Measurements from ENCODE around the gene LOXL1.

DNA sequence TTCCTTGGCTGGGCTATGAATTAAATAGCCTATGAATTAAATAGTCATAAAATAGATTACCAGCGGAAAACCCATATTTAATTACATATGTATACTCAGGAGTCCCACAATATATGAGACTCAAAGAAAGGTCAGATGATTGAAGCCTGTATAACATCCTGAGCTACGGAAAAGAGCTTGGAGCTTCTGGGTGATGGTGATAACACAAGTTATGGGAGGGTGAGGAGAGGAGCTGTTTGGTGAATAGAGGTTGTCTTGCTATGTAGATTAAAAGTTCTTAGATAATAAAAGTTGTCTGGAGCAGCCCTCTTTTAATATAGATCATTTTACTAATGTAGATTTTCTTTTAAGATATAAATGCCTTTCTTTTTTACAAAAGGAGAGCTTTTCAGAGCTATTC lies 70.0 kb downstream of the LOXL1 start:
- TF ChIP-seq, protein P1, sequence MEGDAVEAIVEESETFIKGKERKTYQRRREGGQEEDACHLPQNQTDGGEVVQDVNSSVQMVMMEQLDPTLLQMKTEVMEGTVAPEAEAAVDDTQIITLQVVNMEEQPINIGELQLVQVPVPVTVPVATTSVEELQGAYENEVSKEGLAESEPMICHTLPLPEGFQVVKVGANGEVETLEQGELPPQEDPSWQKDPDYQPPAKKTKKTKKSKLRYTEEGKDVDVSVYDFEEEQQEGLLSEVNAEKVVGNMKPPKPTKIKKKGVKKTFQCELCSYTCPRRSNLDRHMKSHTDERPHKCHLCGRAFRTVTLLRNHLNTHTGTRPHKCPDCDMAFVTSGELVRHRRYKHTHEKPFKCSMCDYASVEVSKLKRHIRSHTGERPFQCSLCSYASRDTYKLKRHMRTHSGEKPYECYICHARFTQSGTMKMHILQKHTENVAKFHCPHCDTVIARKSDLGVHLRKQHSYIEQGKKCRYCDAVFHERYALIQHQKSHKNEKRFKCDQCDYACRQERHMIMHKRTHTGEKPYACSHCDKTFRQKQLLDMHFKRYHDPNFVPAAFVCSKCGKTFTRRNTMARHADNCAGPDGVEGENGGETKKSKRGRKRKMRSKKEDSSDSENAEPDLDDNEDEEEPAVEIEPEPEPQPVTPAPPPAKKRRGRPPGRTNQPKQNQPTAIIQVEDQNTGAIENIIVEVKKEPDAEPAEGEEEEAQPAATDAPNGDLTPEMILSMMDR (optimal IDR thresholded peaks at IDR 0.05 in 1 of 3, IDR thresholded peaks at IDR 0.05 in 1 of 3, conservative IDR thresholded peaks at IDR 0.05 in 1 of 3; ENCODE audit: extremely low read depth in 1 of 3, insufficient read depth in 2 of 3, low read length in 3 of 3), result no peak
- no peak for TF ChIP-seq EZH2 (IDR thresholded peaks at IDR 0.05; ENCODE audit: low read length)

Measured in keratinocyte (primary cell).